ENCODE measurements around the gene PRDM16. TPM values are rescaled to one million over a fixed set of nuclear protein-coding genes. Genes with fewer than 3 reads are reported as not detected.

PRDM16 gene
- polyA plus RNA-seq, 1 donor (not counting 4 experiments of a cell fraction or from before 2014, with no cell fraction given): 0.05 TPM

DNA sequence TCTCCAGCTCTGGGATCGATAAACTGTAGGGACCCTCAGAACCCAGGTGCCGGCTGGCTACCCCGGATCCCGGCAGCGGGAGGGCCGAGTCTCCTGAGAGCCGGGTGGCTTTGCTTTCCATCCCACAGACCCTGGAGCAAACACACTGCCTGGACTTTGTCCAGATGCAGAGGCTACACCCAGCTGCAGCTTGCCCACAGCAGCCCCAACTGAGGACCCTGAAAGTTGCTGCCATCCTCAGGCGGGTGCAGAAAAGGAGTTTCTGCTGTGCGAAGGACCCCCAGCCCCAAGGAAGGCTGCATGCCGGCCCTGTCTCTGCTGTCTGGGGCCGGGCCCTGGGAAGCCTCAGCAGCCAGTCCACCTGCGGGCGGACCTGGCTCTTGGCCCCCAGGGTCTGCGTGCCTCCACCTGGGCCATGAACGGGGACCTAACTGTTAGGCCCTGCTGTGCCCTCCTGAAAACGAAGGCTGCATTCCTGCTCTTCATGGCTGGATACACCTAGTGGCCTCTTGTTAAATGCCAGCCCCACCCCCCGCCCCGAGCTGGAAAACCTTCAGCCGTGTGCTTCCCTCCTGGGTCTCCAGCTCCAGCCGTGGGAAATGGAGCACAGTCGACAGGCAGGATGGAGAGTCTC is 287.9 kb downstream of the PRDM16 start:
- FAIRE-seq (no peak), DNase-seq (ENCODE audit: low read depth, low spot score) (no peak)
- no peaks in the 10 kb centered on the region for H3K9me3 ChIP-seq (ENCODE audit: control insufficient read depth, low read depth, low read length)
- no peaks in the 10 kb centered on the region for H3K27me3 ChIP-seq (ENCODE audit: control insufficient read depth, extremely low read depth, insufficient read depth, low read length)
- H3K27ac ChIP-seq (ENCODE audit: control insufficient read depth, insufficient read depth, low read length): no peak overlapping the region
- H3K79me2 ChIP-seq (ENCODE audit: control insufficient read depth, insufficient read depth, low read length): no peaks in the 10 kb centered on the region
- no peaks in the 10 kb centered on the region for H4K20me1 ChIP-seq (ENCODE audit: control insufficient read depth, extremely low read depth, insufficient read depth, low read length)
- H3K4me3 ChIP-seq (ENCODE audit: control insufficient read depth in 2 of 3, extremely low read depth in 1 of 3, insufficient read depth in 2 of 3, low read depth in 1 of 3, low read length in 3 of 3): no peak overlapping the region
- H3K4me1 ChIP-seq (ENCODE audit: control insufficient read depth, extremely low read depth, insufficient read depth, low read length): no peaks in the 10 kb centered on the region
- H3K9ac ChIP-seq (ENCODE audit: control insufficient read depth, extremely low read depth, insufficient read depth, low read length): no peak overlapping the region
- dilution Hi-C loops (cut with MboI; ENCODE audit: extremely low pct_ligation_motif_present, low sequenced_read_pairs): no loop called here
- H3K9me1 ChIP-seq (ENCODE audit: control insufficient read depth, extremely low read depth, insufficient read depth, low read length): no peaks in the 10 kb centered on the region
- H2AFZ ChIP-seq (ENCODE audit: control insufficient read depth, low read length): no peak overlapping the region
- TF ChIP-seq, protein P1, sequence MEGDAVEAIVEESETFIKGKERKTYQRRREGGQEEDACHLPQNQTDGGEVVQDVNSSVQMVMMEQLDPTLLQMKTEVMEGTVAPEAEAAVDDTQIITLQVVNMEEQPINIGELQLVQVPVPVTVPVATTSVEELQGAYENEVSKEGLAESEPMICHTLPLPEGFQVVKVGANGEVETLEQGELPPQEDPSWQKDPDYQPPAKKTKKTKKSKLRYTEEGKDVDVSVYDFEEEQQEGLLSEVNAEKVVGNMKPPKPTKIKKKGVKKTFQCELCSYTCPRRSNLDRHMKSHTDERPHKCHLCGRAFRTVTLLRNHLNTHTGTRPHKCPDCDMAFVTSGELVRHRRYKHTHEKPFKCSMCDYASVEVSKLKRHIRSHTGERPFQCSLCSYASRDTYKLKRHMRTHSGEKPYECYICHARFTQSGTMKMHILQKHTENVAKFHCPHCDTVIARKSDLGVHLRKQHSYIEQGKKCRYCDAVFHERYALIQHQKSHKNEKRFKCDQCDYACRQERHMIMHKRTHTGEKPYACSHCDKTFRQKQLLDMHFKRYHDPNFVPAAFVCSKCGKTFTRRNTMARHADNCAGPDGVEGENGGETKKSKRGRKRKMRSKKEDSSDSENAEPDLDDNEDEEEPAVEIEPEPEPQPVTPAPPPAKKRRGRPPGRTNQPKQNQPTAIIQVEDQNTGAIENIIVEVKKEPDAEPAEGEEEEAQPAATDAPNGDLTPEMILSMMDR (optimal IDR thresholded peaks at IDR 0.05 in 1 of 3, IDR thresholded peaks at IDR 0.05 in 1 of 3, conservative IDR thresholded peaks at IDR 0.05 in 1 of 3; ENCODE audit: extremely low read depth in 1 of 3, insufficient read depth in 2 of 3, low read length in 3 of 3): no peak
- TF ChIP-seq EZH2 (IDR thresholded peaks at IDR 0.05; ENCODE audit: low read length): no peak
- no peaks in the 10 kb centered on the region for H3K36me3 ChIP-seq (ENCODE audit: control insufficient read depth in 2 of 2, extremely low read depth in 1 of 2, insufficient read depth in 2 of 2, low read length in 2 of 2)
- no peak overlapping the region for H3K4me2 ChIP-seq (ENCODE audit: control insufficient read depth, extremely low read depth, insufficient read depth, low read depth, low read length)

DNA sequence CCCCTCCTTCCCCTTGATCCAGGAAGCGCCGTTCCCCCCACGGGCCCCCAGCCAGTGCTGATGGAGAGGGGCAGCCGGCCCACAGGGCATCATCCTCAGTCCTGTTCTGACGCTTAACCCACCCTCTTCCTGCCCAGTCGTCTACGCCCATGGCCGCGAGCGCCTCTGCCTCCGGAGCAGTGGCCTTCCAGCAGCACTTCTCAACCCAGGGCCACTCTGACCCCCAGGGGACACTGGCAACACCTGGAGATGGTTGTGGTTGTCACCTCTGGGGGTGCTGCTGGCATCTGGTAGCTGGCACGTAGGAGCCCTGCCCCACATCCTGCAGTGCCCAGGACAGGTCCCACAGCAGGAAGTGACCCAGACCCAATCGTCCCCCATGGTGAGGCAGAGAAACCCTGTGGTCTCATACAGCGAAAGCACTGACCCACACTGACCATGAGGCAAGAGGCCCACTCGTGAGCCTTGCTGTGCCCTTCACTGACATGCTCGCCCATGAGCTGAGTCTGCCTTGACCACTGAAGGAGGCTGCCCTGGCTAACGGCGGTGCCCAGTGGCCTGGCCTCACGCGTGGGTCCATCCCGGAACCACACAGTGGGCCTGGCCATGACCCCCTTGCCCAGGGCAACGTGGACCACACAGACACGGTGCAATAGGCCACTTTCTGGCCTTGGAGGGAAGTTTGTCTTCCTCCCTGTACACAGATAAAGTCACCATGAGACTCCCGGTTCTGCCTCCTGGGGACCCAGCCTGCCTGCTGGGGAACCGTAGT is 288.7 kb downstream of the PRDM16 start:
- Histone ChIP-seq H3K27me3 (ENCODE audit: control insufficient read depth, extremely low read depth, insufficient read depth, low read length) (no peaks in the 10 kb centered on the region), H3K4me1 (ENCODE audit: control insufficient read depth, extremely low read depth, insufficient read depth, low read length) (no peaks in the 10 kb centered on the region), H4K20me1 (ENCODE audit: control insufficient read depth, extremely low read depth, insufficient read depth, low read length) (no peaks in the 10 kb centered on the region), H3K4me3 (ENCODE audit: control insufficient read depth in 2 of 3, extremely low read depth in 1 of 3, insufficient read depth in 2 of 3, low read depth in 1 of 3, low read length in 3 of 3) (no peak overlapping the region), H3K9me3 (ENCODE audit: control insufficient read depth, low read depth, low read length) (no peaks in the 10 kb centered on the region), H3K79me2 (ENCODE audit: control insufficient read depth, insufficient read depth, low read length) (no peaks in the 10 kb centered on the region), H3K9me1 (ENCODE audit: control insufficient read depth, extremely low read depth, insufficient read depth, low read length) (no peaks in the 10 kb centered on the region), H3K36me3 (ENCODE audit: control insufficient read depth in 2 of 2, extremely low read depth in 1 of 2, insufficient read depth in 2 of 2, low read length in 2 of 2) (no peaks in the 10 kb centered on the region), H3K4me2 (ENCODE audit: control insufficient read depth, extremely low read depth, insufficient read depth, low read depth, low read length) (no peak overlapping the region), H3K9ac (ENCODE audit: control insufficient read depth, extremely low read depth, insufficient read depth, low read length) (no peak overlapping the region), H3K27ac (ENCODE audit: control insufficient read depth, insufficient read depth, low read length) (no peak overlapping the region), H2AFZ (ENCODE audit: control insufficient read depth, low read length) (no peak overlapping the region)
- DNase-seq (ENCODE audit: low read depth, low spot score) (no peak), FAIRE-seq (no peak)
- TF ChIP-seq EZH2 (IDR thresholded peaks at IDR 0.05; ENCODE audit: low read length): no peak
- TF ChIP-seq, protein P1 (optimal IDR thresholded peaks at IDR 0.05 in 1 of 3, IDR thresholded peaks at IDR 0.05 in 1 of 3, conservative IDR thresholded peaks at IDR 0.05 in 1 of 3; ENCODE audit: extremely low read depth in 1 of 3, insufficient read depth in 2 of 3, low read length in 3 of 3): no peak
- dilution Hi-C loops (cut with MboI; ENCODE audit: extremely low pct_ligation_motif_present, low sequenced_read_pairs): no loop called here
